ENCODE data around the gene TST. TPM values are rescaled to one million over a fixed set of nuclear protein-coding genes. Genes with fewer than 3 reads are reported as not detected.

The TST gene
- total and polyA plus RNA-seq, 2 donors (not counting 1 experiment from before 2014, with no cell fraction given): 1.4 to 5.9 TPM

DNA sequence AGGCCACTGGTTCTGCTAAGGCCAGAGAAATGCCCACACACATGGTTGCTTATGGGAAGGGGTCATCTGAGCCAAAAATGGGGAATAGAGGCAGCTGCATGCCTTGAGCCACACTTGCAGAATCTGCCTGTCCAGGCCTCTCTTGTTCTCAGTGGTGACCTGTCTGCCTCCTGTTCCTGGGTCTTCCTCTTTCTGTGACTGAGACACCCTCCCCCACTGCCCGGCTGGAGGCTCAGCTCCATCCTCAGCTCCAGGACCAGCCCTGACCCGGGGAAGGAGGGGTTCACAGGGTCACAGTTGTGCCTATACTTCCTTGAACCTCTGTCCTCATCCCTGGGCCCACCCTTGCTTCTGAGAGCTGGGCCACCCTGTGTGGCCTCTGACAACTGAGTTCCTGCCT lies 53.6 kb downstream of the TST start:
- DNase-seq: no peak
- Histone ChIP-seq H3K4me3 (ENCODE audit: control extremely low read depth in 1 of 5, extremely low read depth in 1 of 5, insufficient read depth in 1 of 5, low read depth in 2 of 5, low read length in 4 of 5) (no peak overlapping the region), H3K9ac (ENCODE audit: low read length) (no peak overlapping the region), H3K9me3 (ENCODE audit: control extremely low read depth in 1 of 3, control insufficient read depth in 2 of 3, insufficient read depth in 1 of 3, low read length in 2 of 3) (no peaks in the 10 kb centered on the region), H2AFZ (ENCODE audit: insufficient read depth, low read depth, low read length, poor library complexity, severe bottlenecking) (no peak overlapping the region), H3K36me3 (replicated peaks in 1 of 2; ENCODE audit: control extremely low read depth in 1 of 2, control insufficient read depth in 1 of 2, extremely low read depth in 1 of 2, insufficient read depth in 2 of 2, low read length in 1 of 2) (no peaks in the 10 kb centered on the region), H3K4me1 (ENCODE audit: control insufficient read depth in 2 of 2, insufficient read depth in 2 of 2, low read length in 2 of 2) (no peaks in the 10 kb centered on the region), H3K79me2 (ENCODE audit: control insufficient read depth, insufficient read depth, low read length) (no peaks in the 10 kb centered on the region), H3K27ac (ENCODE audit: low read length in 2 of 2) (no peak overlapping the region), H4K20me1 (ENCODE audit: control insufficient read depth, insufficient read depth, low read length, poor library complexity, severe bottlenecking) (no peaks in the 10 kb centered on the region), H3K27me3 (replicated peaks in 1 of 4; ENCODE audit: control extremely low read depth in 1 of 4, control insufficient read depth in 3 of 4, insufficient read depth in 4 of 4, low read length in 3 of 4) (peaks cover 0 to 8% (median 2%) of the 10 kb centered on the region in 4 experiments), H3K4me2 (replicated peaks; ENCODE audit: low read depth, low read length, poor library complexity, severe bottlenecking) (no peak overlapping the region)
- POLR2A ChIA-PET: no interaction called here
- H3K27ac Mint-ChIP-seq: no peak overlapping the region
- intact Hi-C loops (cut with micrococcal nuclease): no loop called here
- ATAC-seq (ENCODE audit: low read depth): no peak
- H3K9me3 Mint-ChIP-seq (ENCODE audit: insufficient read depth): no peaks in the 10 kb centered on the region
- H3K27me3 Mint-ChIP-seq: peaks cover 11% of the 10 kb centered on the region
- no peaks in the 10 kb centered on the region for H3K4me1 Mint-ChIP-seq
- WGBS (ENCODE audit: insufficient coverage): 47% methylated on average over 2 of the region's 2 CpGs
- H3K4me3 Mint-ChIP-seq: no peak overlapping the region
- CTCF ChIA-PET: interaction anchor here (3.6 kb wide), 1 partner anchor 12 kb away, joined by 18 read pairs; no protein-coding TSS in a partner anchor
- TF ChIP-seq EZH2 (IDR thresholded peaks at IDR 0.05; ENCODE audit: borderline replicate concordance, insufficient read depth, low read depth, low read length, poor library complexity, severe bottlenecking) (no peak), CTCF (IDR thresholded peaks at IDR 0.05) (no peak)

GRCh38 chr22:36964106-36964505 lies 55.1 kb downstream of the TST start:
- H3K27ac Mint-ChIP-seq: no peak overlapping the region
- no peaks in the 10 kb centered on the region for H3K4me1 ChIP-seq (ENCODE audit: control insufficient read depth in 2 of 2, insufficient read depth in 2 of 2, low read length in 2 of 2)
- ATAC-seq (ENCODE audit: low read depth): no peak

More at GRCh38 chr22:36964106-36964505, 55.1 kb downstream of the TST start:
- H3K4me3 ChIP-seq (ENCODE audit: control extremely low read depth in 1 of 5, extremely low read depth in 1 of 5, insufficient read depth in 1 of 5, low read depth in 2 of 5, low read length in 4 of 5): no peak overlapping the region
- H3K9me3 ChIP-seq (ENCODE audit: control extremely low read depth in 1 of 3, control insufficient read depth in 2 of 3, insufficient read depth in 1 of 3, low read length in 2 of 3): peaks cover 0 to 2% (median 0%) of the 10 kb centered on the region in 3 donors
- Mint-ChIP-seq H3K27me3 (peaks cover 17% of the 10 kb centered on the region), H3K4me3 (no peak overlapping the region), H3K4me1 (no peaks in the 10 kb centered on the region), H3K9me3 (ENCODE audit: insufficient read depth) (no peaks in the 10 kb centered on the region)
- H3K27ac ChIP-seq (ENCODE audit: low read length in 2 of 2): no peak overlapping the region
- H3K27me3 ChIP-seq (replicated peaks in 1 of 4; ENCODE audit: control extremely low read depth in 1 of 4, control insufficient read depth in 3 of 4, insufficient read depth in 4 of 4, low read length in 3 of 4): peaks cover 0 to 16% (median 6%) of the 10 kb centered on the region in 4 experiments
- H3K4me2 ChIP-seq (replicated peaks; ENCODE audit: low read depth, low read length, poor library complexity, severe bottlenecking): no peak overlapping the region
- ChIA-PET CTCF (interaction anchor here (3.6 kb wide), 1 partner anchor 13 kb away, joined by 18 read pairs; no protein-coding TSS in a partner anchor), POLR2A (no interaction called here)
- no peaks in the 10 kb centered on the region for H4K20me1 ChIP-seq (ENCODE audit: control insufficient read depth, insufficient read depth, low read length, poor library complexity, severe bottlenecking)
- no peaks in the 10 kb centered on the region for H3K79me2 ChIP-seq (ENCODE audit: control insufficient read depth, insufficient read depth, low read length)
- intact Hi-C loops (cut with micrococcal nuclease): no loop called here
- H3K36me3 ChIP-seq (replicated peaks in 1 of 2; ENCODE audit: control extremely low read depth in 1 of 2, control insufficient read depth in 1 of 2, extremely low read depth in 1 of 2, insufficient read depth in 2 of 2, low read length in 1 of 2): no peaks in the 10 kb centered on the region
- no peak overlapping the region for H3K9ac ChIP-seq (ENCODE audit: low read length)
- DNase-seq: no peak
- no peak overlapping the region for H2AFZ ChIP-seq (ENCODE audit: insufficient read depth, low read depth, low read length, poor library complexity, severe bottlenecking)
- no peak for TF ChIP-seq CTCF (IDR thresholded peaks at IDR 0.05)
- TF ChIP-seq EZH2 (IDR thresholded peaks at IDR 0.05; ENCODE audit: borderline replicate concordance, insufficient read depth, low read depth, low read length, poor library complexity, severe bottlenecking): no peak
